ENCODE data around the gene NOS1AP.

Gene NOS1AP

DNA sequence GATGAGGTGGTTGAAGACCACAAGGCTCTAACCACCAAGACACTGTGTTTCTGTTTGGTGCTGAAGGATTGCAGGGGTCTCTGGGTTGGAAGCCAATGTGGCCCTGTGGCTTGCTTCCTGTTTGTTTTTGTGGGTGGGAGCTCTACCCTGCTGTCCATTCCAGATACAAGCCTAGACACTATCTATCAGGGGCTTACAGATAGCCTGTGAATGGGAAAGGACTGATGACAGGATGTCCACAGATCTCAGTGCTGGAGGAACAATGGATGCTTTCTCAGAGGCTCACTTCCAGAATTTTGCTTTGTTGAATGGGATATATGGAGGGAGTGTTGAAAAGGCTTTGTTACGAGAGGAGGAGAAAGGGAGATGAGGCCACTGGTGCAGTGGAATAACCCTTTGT lies 69.7 kb downstream of the NOS1AP start:
- no peak for DNase-seq

DNA sequence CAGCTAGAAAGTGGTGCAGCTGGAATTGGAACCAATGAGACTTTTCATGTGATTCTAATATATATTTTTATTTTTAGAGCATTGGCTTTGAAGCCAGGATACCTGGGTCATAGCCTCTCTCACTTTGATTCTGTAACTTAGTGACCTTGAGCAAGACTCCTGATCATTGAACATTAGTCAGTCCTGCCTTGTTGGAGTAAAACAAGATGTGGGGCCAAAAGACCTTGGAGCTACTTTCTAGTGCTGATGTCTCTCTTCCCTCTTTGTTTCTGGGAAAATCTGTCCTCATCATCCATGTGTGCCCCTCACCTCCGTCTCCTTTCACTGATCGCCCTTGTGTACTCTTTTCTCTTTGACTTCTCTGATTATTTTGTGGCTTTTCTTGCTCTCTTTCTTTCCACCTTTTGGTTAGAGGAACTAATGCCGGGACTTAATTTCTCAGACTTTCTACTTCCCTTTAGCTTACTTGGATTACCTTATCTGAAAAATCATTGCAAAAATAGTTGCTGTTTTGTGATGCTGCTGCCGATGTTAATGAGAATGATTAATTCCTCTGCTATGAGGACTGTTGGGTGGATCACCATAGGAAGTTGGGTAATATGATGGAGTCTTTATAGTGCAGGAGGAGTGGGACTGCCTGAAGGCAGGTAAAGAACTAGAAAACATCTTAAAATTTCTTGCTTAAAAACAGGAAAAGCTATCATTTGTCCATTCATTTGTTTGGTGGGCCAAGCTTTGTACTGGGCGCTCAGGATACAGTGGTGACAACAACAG lies 72.0 kb downstream of the NOS1AP start:
- no peak for DNase-seq

DNA sequence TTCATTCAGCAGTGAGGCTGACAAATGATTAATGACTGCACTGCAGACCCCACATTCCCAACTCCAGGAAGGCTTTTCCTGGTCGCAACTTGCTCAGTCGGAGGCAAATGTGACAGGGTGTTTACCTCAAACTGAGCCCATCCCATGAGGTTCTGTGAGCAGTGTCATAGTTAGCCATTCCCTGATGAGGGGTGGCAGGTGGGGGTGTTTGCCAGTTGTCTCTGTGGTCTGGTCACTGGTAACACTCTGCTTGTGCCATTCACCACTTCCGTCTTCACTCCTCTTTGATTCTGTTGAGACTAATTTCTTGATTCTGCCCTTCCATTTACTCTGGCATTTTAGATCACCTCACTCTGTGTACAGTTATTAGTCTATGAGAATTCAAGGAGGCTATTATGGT lies 73.5 kb downstream of the NOS1AP start:
- DNase-seq: no peak

DNA sequence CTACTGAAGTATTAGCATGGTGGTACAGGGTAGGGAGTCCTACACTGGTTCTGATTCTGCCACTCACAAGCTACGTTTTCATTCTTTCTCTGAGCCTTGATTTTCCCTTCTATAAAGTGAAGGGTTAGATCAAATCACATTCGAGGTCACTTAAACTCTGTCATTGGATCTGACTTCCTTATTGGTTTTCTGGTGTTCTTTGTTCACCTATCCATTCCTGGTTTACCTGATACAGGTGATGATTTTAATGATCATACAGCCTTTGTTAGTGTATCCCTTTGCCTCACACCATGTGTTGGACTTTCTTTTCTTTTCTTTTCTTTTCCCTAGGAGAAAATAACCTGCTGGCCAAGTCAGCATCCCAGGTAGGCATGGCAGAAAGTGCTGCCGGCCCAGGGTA lies 74.8 kb downstream of the NOS1AP start:
- no peak for DNase-seq

DNA sequence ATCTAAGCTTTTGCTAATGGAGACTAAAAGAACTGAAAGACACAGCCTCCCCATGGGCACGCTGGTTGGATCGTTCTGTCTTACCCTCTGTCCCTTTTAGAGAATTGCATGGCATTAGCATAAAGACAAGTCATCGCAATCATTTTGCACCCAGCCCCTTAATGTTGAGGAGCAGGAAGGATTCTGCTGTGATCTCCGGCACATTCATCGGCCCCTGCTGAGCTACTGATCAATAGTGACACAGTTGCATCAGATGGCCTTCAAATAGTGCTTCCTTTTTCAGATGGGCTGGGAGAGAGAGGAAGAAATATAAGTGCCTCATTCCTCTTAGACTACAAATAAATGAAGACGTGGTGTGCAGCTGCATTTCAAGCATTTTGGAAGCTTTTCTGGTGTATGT lies 75.4 kb downstream of the NOS1AP start:
- no peak for DNase-seq

DNA sequence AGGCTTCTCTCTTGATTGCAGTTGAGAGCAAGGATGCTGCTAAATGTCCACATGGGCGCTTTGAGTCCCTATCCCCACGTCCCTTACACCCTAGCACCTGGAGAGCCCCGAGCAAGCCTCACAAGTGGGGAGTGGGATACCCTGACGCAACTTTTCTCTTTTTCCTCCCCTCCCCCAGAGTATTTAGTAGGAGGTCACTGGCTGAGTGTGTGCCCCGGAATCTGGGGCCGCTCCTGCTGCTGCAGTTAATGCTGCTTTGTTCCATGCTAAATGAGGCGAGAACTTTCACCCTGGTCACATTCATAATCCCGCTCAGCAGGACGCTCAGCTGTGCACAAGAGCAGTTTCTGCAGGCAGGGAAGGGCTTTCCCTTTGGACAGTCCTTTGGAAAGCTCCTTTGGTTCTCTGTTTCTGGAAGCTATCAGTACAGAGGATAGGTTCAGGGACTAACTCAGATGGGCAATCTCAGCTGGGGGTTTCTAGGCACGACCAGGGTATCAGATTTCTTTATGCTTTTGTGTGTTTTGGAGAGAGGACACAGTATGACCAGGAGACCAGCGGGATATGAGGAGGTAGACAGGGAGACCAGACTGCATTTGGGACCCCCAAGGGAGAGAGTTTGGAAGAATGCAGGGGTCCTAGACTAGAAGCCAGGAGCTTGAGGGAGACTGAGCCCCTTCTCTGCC lies 75.9 kb downstream of the NOS1AP start:
- no peak for DNase-seq

DNA sequence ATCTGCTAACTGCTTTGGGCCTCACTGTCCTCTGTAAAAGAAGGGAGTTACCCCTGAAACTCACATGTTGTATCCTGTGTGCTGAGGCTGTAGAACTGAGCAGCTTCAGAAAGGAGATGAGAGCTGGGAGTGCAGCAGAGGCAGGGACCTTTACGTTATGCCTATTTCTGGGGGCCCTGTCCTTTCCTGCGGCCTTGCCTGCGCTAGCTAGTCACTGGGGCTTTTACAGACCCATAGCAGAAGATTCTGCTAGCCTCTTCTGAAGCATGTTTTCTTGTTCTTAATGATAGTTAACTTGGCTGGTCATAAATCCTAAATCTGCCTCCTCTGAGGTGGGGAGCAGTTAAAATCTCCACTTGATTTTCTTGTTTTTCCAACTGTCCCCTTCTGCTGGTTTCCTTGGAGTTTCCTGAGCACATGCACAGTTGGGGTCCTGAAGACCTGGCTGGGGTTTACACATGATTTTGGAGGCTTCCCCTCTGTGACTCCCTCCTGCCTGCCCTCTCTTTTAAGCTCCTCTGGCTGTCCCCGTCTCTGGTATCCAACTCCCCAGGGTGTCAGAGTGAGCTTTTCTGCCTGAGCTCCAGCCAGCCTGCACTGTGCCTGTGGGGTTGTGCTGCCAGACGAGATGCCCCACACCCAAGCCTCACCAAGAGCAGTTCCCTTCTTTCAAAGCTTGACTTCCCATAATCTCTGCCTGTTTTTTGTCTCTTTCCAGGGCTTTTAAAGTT lies 76.6 kb downstream of the NOS1AP start:
- no peak for DNase-seq

DNA sequence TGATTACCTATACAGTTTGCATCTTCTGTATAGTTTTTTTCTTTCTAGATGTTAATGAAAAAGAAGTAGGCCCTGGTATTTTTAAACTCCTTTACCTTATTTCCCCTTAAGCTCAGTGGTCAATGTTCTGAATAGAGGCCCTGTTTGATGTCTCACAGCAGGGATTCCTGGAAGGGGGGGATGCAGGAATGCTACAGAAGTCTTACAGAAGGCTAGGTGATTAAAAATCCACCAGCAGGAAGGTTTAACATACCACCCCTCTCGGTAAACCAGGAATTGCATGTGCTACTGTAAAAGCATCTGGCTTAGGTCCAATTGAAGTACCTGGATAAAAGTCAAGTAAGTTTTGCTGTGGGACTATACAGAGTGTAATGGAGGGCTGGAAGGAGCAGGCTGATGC lies 78.3 kb downstream of the NOS1AP start:
- DNase-seq: no peak

DNA sequence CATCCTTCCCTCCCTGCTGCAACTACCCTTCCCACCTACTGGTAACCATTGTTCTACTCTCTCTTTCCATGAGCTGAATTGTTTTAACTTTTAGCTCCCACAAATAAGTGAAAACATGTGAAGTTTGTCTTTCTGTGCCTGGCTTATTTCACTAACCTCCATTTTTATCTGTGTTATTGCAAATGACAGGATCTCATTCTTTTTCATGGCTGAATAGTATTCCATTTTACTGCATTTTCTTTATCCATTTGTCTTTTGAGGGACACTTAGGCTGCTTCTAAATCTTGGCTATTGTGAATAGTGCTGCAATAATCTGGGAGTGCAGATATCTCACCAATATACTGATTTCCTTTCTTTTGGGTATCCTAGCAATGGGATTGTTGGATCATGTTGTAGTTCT lies 80.6 kb downstream of the NOS1AP start:
- no peak for DNase-seq

DNA sequence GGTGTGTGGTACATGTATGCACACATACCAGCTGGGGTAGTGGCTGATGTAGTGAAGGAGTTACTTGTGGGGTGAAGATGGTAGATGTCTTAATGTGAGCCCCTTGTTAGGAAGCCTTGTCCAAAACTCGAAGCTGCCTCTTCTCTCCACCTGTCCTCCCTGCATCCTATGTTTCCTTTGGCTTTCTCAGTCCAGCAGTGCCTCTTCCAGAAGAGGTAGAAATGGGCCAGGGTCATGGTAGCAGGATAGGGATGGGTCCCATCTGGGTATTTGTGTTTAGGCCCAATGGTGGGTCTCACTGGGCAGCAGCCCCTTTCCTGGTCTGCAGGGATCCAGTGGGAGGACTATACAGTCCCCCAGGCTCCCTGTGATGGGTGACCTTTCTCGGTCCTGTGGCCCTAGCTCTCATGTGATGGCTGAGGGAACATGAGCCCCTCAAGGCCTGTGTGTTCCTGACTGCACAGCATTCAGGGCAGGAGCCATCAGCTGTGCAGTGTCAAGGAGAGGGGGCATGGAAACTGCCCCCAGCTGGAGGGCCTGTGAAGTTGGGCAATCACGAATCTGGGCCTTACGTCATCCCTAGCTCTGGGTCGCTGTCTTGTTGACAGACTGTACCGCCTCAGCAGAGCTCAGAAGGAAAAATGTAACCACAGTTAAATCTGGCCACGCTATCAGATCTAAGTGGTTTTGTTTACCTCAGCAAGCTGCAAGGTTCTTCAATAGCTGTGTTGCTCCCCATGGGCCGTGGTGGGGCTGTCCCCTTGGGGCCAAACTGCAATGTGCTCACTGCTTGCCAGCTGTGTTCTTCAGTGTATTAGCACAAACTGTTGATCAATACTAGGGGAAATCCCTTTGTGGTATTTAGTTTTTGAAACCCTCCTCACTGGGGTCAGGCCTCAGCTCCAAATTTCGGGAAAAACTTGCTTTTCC lies 82.7 kb downstream of the NOS1AP start:
- DNase-seq: no peak

DNA sequence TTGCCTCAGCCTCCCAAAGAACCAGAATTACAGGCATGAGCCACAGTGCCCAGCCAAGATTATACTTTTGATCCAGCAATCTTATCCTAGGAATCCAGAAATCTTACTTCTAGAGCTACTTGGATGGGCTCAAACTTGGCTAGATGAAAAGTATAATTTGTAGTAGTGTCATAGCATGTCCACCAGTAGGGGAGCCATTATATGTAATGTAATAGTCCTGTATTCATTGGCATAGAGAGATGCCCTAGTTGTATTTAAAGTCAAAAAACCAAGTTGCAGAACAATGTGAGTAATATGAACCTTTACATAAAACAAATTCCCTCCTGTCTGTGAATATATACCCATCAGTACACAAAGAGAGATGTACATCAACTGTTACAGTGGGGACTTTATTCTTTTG lies 83.9 kb downstream of the NOS1AP start:
- DNase-seq: no peak

DNA sequence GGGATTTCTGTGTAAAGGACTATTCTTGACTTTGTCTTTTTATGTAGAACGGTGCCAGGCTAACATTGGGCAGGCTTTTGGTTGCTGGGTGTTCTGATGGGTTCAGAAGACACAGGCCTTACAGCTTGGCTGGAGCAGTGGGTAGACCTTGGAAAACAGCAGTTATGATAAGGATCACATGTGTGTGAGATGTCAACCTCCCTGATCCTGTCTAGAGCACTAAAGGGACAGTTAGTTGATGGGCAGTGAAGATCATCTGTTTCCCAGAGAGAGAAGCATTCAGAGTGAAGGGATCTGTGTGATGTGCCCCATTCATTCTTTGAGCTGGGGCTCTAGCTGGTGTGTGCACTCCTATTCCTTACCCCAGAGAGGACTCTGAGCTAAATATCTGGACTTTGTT lies 88.0 kb downstream of the NOS1AP start:
- no peak for DNase-seq

DNA sequence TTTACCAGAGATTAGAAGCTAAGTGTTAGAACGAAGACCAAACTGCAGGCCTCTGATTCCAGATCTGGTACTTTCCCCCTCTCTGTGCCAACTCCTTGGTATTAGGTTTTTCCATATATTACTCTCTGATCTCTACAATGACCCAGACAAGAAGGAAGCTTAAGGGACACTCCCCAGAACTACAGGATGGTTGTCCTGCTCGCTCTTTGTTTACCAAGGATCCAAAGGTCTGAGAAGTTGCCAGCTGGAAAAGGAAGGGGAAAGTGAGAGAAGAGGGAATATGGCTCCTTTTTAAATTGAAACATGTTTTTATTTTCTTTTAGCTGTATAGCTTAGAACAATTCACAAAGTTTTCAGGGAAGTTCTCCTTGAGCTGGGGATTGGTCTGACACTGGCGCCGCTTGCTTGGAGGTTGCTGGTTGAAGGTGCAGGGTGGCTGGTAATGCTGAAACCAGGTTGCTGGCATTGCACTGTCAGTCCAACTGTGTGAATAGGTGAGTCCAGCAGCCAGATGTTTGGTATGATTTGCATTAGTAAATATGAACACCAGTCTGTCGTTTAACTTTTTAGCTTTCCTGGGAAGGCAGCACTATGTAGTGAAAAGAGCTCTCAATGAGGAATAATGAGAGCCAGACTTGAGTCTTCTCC lies 89.3 kb downstream of the NOS1AP start:
- no peak for DNase-seq

DNA sequence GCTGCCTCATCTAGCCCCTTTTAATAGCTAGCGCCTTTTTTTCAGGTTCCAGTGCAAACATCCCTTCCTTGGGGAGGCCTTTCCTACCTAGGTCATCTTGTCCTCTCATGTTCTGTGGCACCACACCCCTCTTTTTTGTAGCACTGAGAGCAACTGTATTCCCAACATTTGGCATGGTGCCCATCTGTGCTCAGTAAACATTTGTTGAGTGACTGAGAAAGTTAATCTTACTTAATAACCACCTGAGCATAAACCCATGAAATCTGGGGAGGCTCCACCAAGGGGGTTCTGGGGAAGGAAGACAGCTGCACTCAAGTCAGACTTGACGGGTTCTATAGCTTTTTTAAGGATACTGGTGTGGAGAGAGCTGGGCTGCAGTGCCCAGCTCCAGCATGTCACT lies 90.0 kb downstream of the NOS1AP start:
- DNase-seq: no peak

DNA sequence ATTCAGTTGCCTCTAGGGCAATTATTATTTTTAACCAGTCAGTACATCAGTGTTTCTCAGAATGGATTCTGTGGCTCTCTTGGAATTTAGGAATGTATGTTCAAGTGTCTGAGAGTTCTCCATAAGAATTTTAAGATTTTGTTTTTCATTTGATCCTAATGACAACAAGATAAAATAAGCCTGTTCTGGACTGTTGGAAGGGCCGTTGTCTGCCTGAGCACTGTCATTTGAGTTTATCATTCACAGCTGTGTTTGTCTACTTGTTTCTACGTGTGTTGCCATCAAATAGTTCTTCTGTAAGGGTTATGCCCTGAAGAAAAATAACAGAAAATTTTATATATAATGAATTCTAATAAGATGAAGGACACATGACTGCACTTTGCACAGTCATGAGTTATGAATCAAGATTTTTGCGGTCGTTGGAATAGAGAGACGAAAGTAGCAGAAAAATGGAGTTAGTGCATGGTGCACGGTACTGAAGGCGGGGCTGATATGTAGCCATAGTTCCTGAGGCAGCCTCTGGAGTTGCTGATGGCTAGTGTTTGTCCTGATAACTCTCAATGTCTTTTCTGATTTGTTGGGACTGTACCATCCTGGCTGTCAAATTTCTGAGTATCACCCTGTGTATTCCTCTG lies 92.5 kb downstream of the NOS1AP start:
- no peak for DNase-seq

DNA sequence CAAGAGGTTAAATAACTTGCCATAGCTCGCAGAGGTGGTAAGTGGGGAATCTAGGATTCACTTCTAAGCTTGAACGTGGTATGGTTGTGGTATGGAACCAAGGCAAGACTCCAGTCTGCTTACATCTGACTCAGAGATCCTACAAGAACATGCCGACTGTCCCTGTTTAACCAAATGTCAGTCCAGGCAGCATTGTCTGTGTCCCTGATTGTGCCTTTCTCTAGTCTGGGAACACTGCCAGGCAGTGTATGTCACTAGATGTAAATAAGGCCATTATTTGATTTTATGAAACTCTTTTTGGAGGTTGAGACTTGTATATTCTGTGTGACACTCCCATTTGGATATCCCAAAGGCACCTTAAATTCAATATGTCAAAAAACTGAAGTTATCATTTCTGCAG lies 96.0 kb downstream of the NOS1AP start:
- no peak for DNase-seq

DNA sequence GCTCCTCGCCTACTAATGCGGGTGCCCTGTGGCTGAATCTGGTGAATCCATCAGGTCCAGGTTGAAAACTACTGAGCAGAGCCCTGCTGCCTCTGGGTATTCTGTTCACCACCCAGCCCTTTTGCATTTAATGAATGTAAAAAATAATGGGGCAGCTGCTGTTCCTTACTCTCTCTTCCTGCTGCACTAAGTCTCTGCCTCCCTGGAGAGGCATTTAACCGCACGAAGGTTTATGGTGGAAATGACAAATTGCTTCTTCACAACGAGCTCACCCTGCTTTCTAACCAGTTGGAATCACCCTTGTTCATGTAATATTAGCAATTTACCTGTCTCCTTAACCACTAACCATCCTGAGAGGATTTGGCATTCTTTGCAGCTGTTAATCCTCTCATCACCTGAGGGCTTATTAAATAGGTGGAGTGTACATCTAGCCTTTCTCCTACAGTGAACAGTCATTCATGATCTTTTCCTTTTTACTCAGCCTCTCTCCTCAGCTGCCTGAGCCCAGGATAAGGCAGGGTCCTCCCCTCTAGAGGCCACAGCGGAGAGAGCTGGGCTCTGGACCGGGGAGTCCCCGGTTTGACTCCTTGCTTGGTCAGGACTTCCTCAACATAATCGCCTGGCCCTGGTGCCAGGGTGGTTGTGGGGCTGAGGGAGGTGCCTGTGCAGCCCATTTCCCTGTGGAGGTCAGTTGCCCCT lies 97.6 kb downstream of the NOS1AP start:
- DNase-seq: no peak

DNA sequence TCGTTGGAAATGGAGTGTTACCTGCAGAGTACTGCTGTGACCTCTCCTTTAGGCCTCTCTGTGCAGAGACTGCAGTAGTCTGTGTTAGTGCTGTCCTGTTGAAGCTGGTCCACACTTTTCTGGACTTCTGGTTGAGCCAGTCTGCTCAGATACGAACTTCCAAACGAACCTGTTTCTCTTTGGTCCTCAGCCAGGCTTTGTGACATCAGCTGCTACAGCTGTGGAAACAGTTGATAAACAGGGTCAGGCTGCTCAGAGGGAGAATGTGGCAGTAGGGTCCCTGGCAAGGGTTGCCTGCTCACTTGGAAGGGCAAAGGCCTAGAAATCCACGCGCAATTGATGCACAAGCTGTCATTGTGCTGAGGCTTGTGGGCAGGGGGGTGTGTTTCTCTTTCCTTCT lies 98.8 kb downstream of the NOS1AP start:
- no peak for DNase-seq

DNA sequence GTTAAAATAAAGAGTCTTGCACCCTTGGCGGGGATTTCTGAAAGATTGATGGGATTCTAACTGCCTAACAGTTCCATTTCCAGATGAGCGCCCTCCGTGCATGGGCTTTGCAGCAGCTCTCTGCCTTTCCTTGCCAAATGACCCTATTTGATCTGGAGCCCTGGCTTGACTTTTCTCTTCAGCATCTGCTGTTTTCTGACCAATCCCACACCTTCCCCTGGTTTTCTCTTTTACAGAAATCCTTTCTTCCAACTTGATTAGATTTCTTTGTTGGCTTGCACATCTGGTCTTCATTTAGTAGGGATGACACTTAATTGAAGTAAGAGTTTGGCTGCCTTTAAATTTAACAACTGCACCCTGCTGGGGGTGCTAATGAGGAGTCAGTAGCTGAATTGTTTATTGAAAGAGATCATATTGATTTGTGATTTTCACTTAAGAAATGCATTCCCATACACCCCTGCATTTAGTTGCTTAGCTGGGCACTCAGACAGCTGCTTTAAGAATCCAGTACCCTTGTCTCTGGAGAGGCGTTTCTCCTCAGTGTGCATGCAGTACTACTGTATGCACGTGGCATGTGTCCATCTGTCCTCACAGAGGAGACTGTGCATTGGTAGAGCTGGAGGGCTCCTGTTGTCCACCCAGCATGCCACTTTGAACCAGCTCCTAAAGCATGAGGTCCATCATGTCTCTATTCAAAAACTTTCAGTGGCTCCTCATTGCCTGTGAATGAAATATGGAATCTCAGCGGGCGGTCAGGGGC lies 99.7 kb downstream of the NOS1AP start:
- no peak for DNase-seq

DNA sequence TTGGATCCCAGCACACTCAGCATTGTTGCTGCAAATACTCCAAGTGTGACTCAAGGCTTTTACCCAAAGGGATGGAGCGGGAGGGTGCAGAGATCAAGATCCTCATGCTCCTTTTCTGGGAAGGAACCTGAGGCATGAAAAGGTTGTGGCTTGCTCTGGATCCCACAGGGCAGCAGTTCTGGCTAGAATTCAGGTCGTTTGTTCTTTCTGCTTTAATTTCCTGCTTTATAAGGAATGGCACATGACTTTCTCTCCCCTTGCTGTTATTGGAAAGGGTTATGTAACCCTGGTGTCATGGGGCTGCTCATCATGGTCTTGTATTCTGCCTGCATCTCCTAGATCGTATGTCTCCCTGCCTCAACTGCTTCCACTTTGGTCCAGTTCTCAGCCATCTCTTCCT lies 101.6 kb downstream of the NOS1AP start:
- no peak for DNase-seq

All from stimulated activated naive CD4-positive, alpha-beta T cell treated with Interleukin-2 at 50 U/mL for 16 hours (primary cell).